Ammon's horn (tissue), 1 donor: ENCODE measurements around the gene ZBTB7A.
A peak's percentile ranks its signal among the peaks of the same experiment; 100 is the strongest.
"Not testable (repeated sequence)": the region's sequence is repeated elsewhere in the genome, so short reads cannot be mapped to it uniquely, and the experiment has no call there.

Experiments
- DNase-seq: peaks from one replicate; pipeline ENCODE4 v3.0.0-alpha.2; 2016; ENCODE audit warnings: low spot score

ZBTB7A gene

GRCh38 chr19:4016486-4016885 lies 50.2 kb downstream of the ZBTB7A start:
- peak; percentile 94 for DNase-seq

- DNase-seq, result no peak
Observed at GRCh38 chr19:4015705-4016402, 50.8 kb downstream of the ZBTB7A start.

DNA sequence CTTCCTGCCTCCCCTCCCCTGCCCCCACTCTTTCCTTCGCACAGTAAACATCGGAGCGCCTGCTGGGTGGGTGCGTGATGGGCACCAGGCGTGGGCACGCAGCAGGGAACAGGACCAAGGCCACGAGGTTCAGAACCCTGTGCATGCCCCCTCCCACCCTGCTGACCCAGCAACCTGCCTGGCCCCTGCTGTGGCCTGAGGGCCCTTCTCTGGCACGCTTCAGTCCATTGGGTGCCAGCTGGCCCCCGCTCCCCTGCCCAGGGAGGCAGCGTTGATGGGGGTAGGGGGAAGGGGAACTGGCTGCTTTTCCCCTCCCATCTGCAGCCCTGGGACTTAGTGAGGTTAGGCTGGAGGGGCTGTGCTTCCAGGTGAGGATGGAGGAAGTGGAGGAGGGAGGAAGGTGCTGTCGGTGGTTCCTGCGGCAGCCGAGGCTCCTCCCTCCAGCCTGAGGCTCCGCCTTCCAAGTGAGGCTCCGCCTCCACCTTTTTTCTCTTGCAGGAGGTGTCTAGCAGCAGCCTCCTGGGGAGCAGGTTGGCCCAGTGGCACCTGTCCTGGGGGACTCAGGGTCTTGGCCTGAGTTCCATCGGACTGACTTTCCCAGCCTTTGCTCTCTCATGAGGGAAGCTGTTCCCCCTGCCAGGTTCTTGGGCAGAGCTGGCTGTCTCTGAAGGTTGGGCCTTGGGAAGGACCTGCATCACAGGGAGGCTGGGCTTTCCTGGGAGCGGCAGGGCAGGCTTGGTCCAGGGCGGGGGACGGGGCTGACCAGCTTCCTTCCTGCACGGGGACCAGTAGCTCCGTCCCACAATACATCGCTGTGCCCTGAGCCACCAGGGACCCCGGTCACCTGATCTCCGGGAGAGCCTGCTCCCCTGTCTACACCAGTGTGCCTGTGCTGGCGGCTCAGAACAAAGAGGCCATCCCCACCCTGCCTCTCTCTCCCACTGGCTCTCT lies 51.9 kb downstream of the ZBTB7A start:
- no peak for DNase-seq

- peak; percentile 68 for DNase-seq
Observed at GRCh38 chr19:4013886-4014540, 52.7 kb downstream of the ZBTB7A start.

DNA sequence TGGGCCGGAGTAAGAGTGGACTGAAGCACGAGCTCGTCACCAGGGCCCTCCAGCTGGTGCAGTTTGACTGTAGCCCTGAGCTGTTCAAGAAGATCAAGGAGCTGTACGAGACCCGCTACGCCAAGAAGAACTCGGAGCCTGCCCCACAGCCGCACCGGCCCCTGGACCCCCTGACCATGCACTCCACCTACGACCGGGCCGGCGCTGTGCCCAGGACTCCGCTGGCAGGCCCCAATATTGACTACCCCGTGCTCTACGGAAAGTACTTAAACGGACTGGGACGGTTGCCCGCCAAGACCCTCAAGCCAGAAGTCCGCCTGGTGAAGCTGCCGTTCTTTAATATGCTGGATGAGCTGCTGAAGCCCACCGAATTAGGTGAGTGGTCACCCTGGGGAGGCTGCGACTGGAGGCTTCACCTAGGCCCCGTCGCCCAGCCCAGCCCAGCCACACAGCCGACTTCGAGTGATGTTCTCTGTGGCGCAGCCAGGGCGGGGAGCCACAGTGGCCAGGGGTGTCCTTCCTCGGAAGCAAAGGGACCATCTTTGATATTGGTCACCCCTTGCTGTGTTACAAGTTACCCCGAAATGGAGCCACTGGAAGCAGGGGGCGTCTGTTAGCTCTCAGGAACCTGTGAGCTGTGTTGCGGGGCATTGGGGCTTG lies 53.6 kb downstream of the ZBTB7A start:
- no peak for DNase-seq

DNA sequence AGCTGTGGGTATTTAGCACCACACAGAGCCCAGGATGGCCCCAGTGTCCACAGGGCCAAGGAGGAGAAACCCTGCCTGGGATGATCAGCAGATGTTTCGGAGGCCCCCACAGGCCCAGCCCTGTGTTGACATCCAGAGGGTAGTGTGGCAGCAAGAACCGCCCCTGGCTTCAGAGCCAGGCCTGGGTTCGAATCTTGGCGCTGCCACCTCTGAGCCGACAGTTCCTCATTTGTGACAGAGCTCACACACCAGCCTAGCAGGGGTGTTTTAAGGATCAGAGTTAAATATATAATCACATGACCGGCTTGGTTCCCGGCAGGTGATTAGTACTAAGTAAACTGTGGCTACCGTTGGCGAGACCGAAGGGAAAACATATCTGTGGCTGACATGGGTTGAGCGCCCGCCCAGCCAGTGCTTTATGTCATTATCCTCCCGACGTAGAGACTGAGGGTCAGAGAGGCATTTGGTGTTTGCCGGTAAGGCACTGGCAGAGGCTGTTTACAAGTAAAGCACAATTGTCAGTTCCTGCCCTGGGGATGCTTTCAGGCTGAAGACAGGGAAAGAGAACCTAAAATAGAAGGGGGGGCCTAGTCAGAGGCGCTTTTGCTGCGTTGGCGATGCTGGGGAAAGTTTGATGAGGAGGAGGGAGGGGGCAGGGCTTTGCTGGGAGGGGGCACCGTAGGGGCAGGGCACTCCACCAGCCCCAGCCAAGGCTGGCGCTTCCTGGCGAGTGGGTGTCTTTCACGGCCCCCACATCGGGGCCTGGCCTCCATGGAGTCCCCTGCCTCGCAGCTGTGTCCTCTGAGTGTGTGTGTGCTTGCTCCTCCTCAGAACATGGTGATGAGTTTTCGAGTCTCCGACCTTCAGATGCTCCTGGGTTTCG lies 54.4 kb downstream of the ZBTB7A start:
- DNase-seq, result no peak

GRCh38 chr19:4011430-4011829 lies 55.3 kb downstream of the ZBTB7A start:
- DNase-seq, result not testable (repeated sequence)

- no peak for DNase-seq
Observed at GRCh38 chr19:4010808-4011110, 55.9 kb downstream of the ZBTB7A start.

- DNase-seq, result no peak
Observed at GRCh38 chr19:4009990-4010807, 56.5 kb downstream of the ZBTB7A start.

GRCh38 chr19:4007836-4008539 lies 58.7 kb downstream of the ZBTB7A start:
- DNase-seq, result no peak

DNA sequence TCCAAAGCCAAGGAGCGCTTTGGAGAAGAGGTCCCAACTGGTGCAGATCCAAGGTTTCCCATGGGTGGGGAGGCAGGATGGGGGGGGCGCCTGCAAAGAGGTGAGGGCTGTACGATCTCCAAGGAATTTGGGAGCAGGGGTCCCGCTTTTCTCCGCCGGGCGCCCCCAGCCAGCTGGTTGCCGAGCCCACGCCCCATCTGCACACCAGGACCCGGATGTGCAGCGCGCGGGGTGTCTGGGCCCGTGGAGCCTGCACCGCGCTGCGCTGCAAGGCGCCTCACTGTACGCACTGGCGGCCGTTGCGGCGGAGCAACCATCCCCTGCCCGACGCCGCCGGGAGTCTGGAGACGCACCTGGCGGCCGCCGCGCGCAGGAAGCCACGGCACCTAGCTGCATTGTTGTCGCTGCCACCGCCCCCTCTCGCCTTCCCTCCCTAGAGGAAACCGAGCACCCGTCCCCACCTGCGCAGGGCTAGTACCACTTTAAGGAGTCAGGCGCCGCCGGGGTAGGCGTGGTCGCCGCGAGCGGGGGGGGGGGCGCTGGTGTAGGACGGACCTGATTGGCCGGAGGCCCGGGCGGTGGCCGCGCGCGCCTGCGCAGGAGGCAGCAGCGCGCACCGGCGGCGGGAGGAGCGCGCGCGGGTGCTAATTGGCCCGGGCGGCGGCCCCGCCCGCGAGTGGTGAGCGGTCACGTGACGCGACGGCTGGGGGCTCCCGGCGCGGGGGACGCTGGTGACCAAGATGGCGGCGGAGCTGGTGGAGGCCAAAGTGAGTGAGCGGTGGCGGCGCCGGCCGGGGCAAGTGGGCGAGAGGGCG lies 59.5 kb downstream of the ZBTB7A start, which contains the start of gene PIAS4:
Gene PIAS4, plus strand, starts transcription at position 716 of the 815 bp plus-strand sequence. Its CDS starts 25 bp downstream, at position 741.
- peak; percentile 95 for DNase-seq

- DNase-seq, result not testable (repeated sequence)
Observed at GRCh38 chr19:4005436-4005835, 61.3 kb downstream of the ZBTB7A start.

DNA sequence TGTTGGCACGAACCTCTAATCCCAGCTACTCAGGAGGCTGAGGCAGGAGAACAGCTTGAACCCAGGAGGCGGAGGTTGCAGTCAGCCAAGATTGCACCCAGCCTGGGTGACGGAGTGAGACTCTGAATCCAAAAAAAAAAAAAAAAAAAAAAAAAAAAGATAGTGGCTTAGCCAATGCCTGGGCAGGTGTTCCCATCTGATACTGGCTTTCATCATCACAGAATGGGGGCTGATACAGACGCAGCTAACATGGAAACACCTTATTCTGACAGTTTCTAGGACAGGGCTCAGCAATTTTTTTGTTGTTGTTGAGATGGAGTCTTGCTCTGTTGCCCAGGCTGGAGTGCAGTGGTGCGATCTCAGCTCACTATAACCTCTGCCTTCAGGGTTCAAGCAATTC lies 65.9 kb downstream of the ZBTB7A start:
- not testable (repeated sequence) for DNase-seq

- not testable (repeated sequence) for DNase-seq
Observed at GRCh38 chr19:3998667-3999412, 67.9 kb downstream of the ZBTB7A start.

GRCh38 chr19:3995607-3996006 lies 71.1 kb downstream of the ZBTB7A start:
- DNase-seq, result no peak
